ENCODE results near the gene AGAP1.

The AGAP1 gene

GRCh38 chr2:235670974-235671787, 177.3 kb downstream of the AGAP1 start:
- DNase-seq, result no peak

GRCh38 chr2:235672720-235673119, 178.9 kb downstream of the AGAP1 start:
- no peak for DNase-seq

- DNase-seq, result no peak
Observed at GRCh38 chr2:235674146-235674545, 180.3 kb downstream of the AGAP1 start.

- DNase-seq, result no peak
Observed at GRCh38 chr2:235674812-235675211, 181.0 kb downstream of the AGAP1 start.

- DNase-seq, result no peak
Observed at GRCh38 chr2:235675678-235676535, 182.1 kb downstream of the AGAP1 start.

GRCh38 chr2:235676536-235676799, 182.6 kb downstream of the AGAP1 start:
- DNase-seq, result no peak

- no peak for DNase-seq
Observed at GRCh38 chr2:235677276-235677788, 183.5 kb downstream of the AGAP1 start.

- DNase-seq, result no peak
Observed at GRCh38 chr2:235677937-235678336, 184.1 kb downstream of the AGAP1 start.

GRCh38 chr2:235678712-235679111, 184.9 kb downstream of the AGAP1 start:
- no peak for DNase-seq

GRCh38 chr2:235679471-235679870, 185.6 kb downstream of the AGAP1 start:
- no peak for DNase-seq

- no peak for DNase-seq
Observed at GRCh38 chr2:235685024-235685721, 191.3 kb downstream of the AGAP1 start.

- no peak for DNase-seq
Observed at GRCh38 chr2:235688511-235689426, 194.9 kb downstream of the AGAP1 start.

GRCh38 chr2:235689427-235689853, 195.6 kb downstream of the AGAP1 start:
- no peak for DNase-seq

GRCh38 chr2:235690082-235690808, 196.4 kb downstream of the AGAP1 start:
- DNase-seq, result no peak

- DNase-seq, result no peak
Observed at GRCh38 chr2:235690809-235691450, 197.1 kb downstream of the AGAP1 start.

- no peak for DNase-seq
Observed at GRCh38 chr2:235692076-235692475, 198.2 kb downstream of the AGAP1 start.

- DNase-seq, result no peak
Observed at GRCh38 chr2:235692671-235693171, 198.9 kb downstream of the AGAP1 start.

GRCh38 chr2:235693279-235693678, 199.4 kb downstream of the AGAP1 start:
- DNase-seq, result no peak

- DNase-seq, result no peak
Observed at GRCh38 chr2:235694721-235695601, 201.1 kb downstream of the AGAP1 start.

- DNase-seq, result no peak
Observed at GRCh38 chr2:235695602-235695895, 201.7 kb downstream of the AGAP1 start.

Data from effector CD8-positive, alpha-beta T cell (primary cell).